ENCODE data around the gene SP9. TPM values are rescaled to one million over a fixed set of nuclear protein-coding genes. Genes with fewer than 3 reads are reported as not detected.

The SP9 gene
- total and polyA plus RNA-seq, 5 donors from 2014 or later, result not detected

DNA sequence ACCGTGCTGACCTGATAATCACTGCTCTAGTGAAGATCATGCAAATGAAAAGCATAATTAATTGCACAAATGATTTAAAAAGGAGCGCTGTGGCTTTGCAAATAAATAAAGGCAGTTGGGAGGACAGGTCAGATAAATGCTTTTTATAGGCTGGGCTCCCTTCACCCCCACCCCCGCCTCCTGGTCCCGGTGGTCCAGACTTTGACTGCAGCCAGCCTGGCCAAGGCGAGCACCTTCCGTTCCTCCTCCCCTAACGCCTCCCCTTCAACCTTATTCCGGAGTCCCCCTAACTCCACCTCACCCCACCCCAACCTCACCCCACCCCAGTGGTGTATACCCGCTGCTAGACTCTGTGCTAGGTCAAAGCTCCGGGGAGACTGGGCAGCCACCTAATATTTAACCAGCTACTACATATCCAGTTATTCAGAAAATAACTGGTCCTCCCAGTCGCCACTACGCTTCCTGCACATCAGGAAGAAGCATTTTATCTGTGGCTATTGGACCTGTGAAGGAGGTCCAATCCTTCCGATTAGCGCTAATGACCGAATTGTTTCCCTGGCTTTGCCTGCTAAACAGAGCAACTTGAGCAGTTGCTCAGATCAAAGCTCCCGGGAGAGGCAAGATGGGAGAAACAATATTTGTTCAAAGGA is 3.7 kb upstream of the SP9 start:
- H3K27me3 ChIP-seq (ENCODE audit: control insufficient read depth, insufficient read depth, low read length), result peaks cover 55% of the 10 kb centered on the region
- Mint-ChIP-seq H3K27ac (no peak overlapping the region), H3K4me1 (peaks cover 19 to 63% (median 48%) of the 10 kb centered on the region in 4 donors), H3K9me3 (peaks cover 0 to 6% (median 0%) of the 10 kb centered on the region in 7 donors), H3K36me3 (no peaks in the 10 kb centered on the region), H3K27me3 (peaks cover 95% of the 10 kb centered on the region), H3K4me3 (peak overlapping the region in 1 of 4 donors; percentile 81)
- H3K4me3 ChIP-seq (ENCODE audit: low read depth, low read length), result no peak overlapping the region
- no peak overlapping the region for H3K27ac ChIP-seq (ENCODE audit: insufficient read depth, low read length, poor library complexity, severe bottlenecking)
- ATAC-seq (ENCODE audit: low read depth in 2 of 2), result no peak
- H3K4me1 ChIP-seq (ENCODE audit: control insufficient read depth, insufficient read depth, low read length, poor library complexity, severe bottlenecking), result peaks cover 65% of the 10 kb centered on the region
- no peak for DNase-seq
- H3K9me3 ChIP-seq (ENCODE audit: control insufficient read depth in 2 of 2, low read length in 2 of 2), result peaks cover 0 to 4% of the 10 kb centered on the region in 2 experiments
- no peaks in the 10 kb centered on the region for H3K36me3 ChIP-seq (ENCODE audit: control insufficient read depth, insufficient read depth, low read length)

- no peak overlapping the region for H3K4me3 ChIP-seq (ENCODE audit: low read depth, low read length)
- H3K4me1 Mint-ChIP-seq, result peaks cover 17 to 59% (median 46%) of the 10 kb centered on the region in 4 donors
These were observed 3.0 kb upstream of the SP9 start for GRCh38 chr2:174331595-174332216.

DNA sequence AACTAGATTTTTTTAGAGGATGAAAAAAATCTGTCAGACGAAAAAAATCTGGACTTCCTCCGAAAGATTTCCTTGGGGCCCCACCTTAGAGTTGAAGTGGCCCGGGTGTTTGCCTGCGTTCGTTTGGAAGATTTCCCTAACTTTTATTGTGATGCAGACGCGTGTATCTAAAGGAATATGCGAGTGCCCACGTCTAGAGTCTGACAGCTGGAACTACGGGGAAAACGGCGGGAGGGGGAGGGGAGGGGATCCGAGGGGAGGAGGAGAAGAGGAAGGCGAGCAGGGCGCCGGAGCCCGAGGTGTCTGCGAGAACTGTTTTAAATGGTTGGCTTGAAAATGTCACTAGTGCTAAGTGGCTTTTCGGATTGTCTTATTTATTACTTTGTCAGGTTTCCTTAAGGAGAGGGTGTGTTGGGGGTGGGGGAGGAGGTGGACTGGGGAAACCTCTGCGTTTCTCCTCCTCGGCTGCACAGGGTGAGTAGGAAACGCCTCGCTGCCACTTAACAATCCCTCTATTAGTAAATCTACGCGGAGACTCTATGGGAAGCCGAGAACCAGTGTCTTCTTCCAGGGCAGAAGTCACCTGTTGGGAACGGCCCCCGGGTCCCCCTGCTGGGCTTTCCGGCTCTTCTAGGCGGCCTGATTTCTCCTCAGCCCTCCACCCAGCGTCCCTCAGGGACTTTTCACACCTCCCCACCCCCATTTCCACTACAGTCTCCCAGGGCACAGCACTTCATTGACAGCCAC is 2.4 kb upstream of the SP9 start:
- Histone ChIP-seq H3K27me3 (ENCODE audit: control insufficient read depth, insufficient read depth, low read length) (peaks cover 52% of the 10 kb centered on the region), H3K4me1 (ENCODE audit: control insufficient read depth, insufficient read depth, low read length, poor library complexity, severe bottlenecking) (peaks cover 64% of the 10 kb centered on the region), H3K9me3 (ENCODE audit: control insufficient read depth in 2 of 2, low read length in 2 of 2) (peaks cover 0 to 4% of the 10 kb centered on the region in 2 experiments), H3K27ac (ENCODE audit: insufficient read depth, low read length, poor library complexity, severe bottlenecking) (no peak overlapping the region), H3K36me3 (ENCODE audit: control insufficient read depth, insufficient read depth, low read length) (no peaks in the 10 kb centered on the region), H3K4me3 (ENCODE audit: low read depth, low read length) (no peak overlapping the region)
- Mint-ChIP-seq H3K36me3 (no peaks in the 10 kb centered on the region), H3K27me3 (peaks cover 82% of the 10 kb centered on the region), H3K27ac (peak overlapping the region in 1 of 3 donors; percentile 20), H3K4me3 (peak overlapping the region in 3 of 4 donors; percentile 62 to 81 (median 80)), H3K4me1 (peaks cover 14 to 52% (median 40%) of the 10 kb centered on the region in 4 donors), H3K9me3 (peaks cover 0 to 6% (median 0%) of the 10 kb centered on the region in 7 donors)
- peak in 1 of 3 donors; percentile 6 for DNase-seq
- no peak for ATAC-seq (ENCODE audit: low read depth in 2 of 2)

More at GRCh38 chr2:174331595-174332216, 3.0 kb upstream of the SP9 start:
- Mint-ChIP-seq H3K27me3 (peaks cover 89% of the 10 kb centered on the region), H3K36me3 (no peaks in the 10 kb centered on the region), H3K4me3 (peak overlapping the region in 1 of 4 donors; percentile 81), H3K27ac (peak overlapping the region in 1 of 3 donors; percentile 20), H3K9me3 (peaks cover 0 to 6% (median 0%) of the 10 kb centered on the region in 7 donors)
- Histone ChIP-seq H3K36me3 (ENCODE audit: control insufficient read depth, insufficient read depth, low read length) (no peaks in the 10 kb centered on the region), H3K4me1 (ENCODE audit: control insufficient read depth, insufficient read depth, low read length, poor library complexity, severe bottlenecking) (peaks cover 65% of the 10 kb centered on the region), H3K27ac (ENCODE audit: insufficient read depth, low read length, poor library complexity, severe bottlenecking) (no peak overlapping the region), H3K27me3 (ENCODE audit: control insufficient read depth, insufficient read depth, low read length) (peaks cover 55% of the 10 kb centered on the region), H3K9me3 (ENCODE audit: control insufficient read depth in 2 of 2, low read length in 2 of 2) (peaks cover 0 to 4% of the 10 kb centered on the region in 2 experiments)
- DNase-seq, result peak in 1 of 3 donors; percentile 2
- no peak for ATAC-seq (ENCODE audit: low read depth in 2 of 2)

DNA sequence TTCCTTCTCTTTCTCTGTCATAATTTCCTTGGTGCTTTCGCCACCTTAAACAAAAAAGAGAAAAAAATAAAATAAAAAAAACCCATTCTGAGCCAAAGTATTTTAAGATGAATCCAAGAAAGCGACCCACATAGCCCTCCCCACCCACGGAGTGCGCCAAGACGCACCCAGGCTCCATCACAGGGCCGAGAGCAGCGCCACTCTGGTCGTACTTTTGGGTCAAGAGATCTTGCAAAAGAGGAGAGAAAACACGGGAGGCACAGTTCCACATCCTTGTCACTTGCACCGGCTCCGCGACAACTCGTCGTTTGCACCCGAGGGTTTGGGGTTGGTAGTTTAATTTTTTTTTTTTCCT is 1.8 kb upstream of the SP9 start:
- Histone ChIP-seq H3K4me3 (ENCODE audit: low read depth, low read length) (peak overlapping the region; percentile 44), H3K4me1 (ENCODE audit: control insufficient read depth, insufficient read depth, low read length, poor library complexity, severe bottlenecking) (peaks cover 65% of the 10 kb centered on the region), H3K36me3 (ENCODE audit: control insufficient read depth, insufficient read depth, low read length) (no peaks in the 10 kb centered on the region), H3K27ac (ENCODE audit: insufficient read depth, low read length, poor library complexity, severe bottlenecking) (no peak overlapping the region), H3K27me3 (ENCODE audit: control insufficient read depth, insufficient read depth, low read length) (peaks cover 50% of the 10 kb centered on the region), H3K9me3 (ENCODE audit: control insufficient read depth in 2 of 2, low read length in 2 of 2) (peaks cover 0 to 4% of the 10 kb centered on the region in 2 experiments)
- peak overlapping the region in 1 of 3 donors; percentile 86 for H3K27ac Mint-ChIP-seq
- H3K4me3 Mint-ChIP-seq, result peak overlapping the region in 3 of 4 donors; percentile 62 to 81 (median 80)
- H3K4me1 Mint-ChIP-seq, result peaks cover 20 to 48% (median 37%) of the 10 kb centered on the region in 4 donors
- peak in 1 of 3 donors; percentile 17 for DNase-seq
- peaks cover 82% of the 10 kb centered on the region for H3K27me3 Mint-ChIP-seq
- H3K36me3 Mint-ChIP-seq, result no peaks in the 10 kb centered on the region
- ATAC-seq (ENCODE audit: low read depth in 2 of 2), result no peak
- H3K9me3 Mint-ChIP-seq, result peaks cover 0 to 9% (median 0%) of the 10 kb centered on the region in 7 donors

- Histone ChIP-seq H3K36me3 (ENCODE audit: control insufficient read depth, insufficient read depth, low read length) (no peaks in the 10 kb centered on the region), H3K4me3 (ENCODE audit: low read depth, low read length) (peak overlapping the region; percentile 44), H3K27ac (ENCODE audit: insufficient read depth, low read length, poor library complexity, severe bottlenecking) (no peak overlapping the region), H3K27me3 (ENCODE audit: control insufficient read depth, insufficient read depth, low read length) (peaks cover 55% of the 10 kb centered on the region), H3K4me1 (ENCODE audit: control insufficient read depth, insufficient read depth, low read length, poor library complexity, severe bottlenecking) (peaks cover 62% of the 10 kb centered on the region), H3K9me3 (ENCODE audit: control insufficient read depth in 2 of 2, low read length in 2 of 2) (peaks cover 1 to 4% of the 10 kb centered on the region in 2 experiments)
- DNase-seq, result peak in 1 of 3 donors; percentile 44
- H3K4me3 Mint-ChIP-seq, result peak overlapping the region; percentile 62 to 89 (median 80)
- peaks cover 24 to 43% (median 35%) of the 10 kb centered on the region in 4 donors for H3K4me1 Mint-ChIP-seq
- no peaks in the 10 kb centered on the region for H3K36me3 Mint-ChIP-seq
- peaks cover 82% of the 10 kb centered on the region for H3K27me3 Mint-ChIP-seq
- peak overlapping the region; percentile 25 to 86 (median 47) for H3K27ac Mint-ChIP-seq
- ATAC-seq (ENCODE audit: low read depth in 2 of 2), result no peak
- peaks cover 0 to 10% (median 0%) of the 10 kb centered on the region in 7 donors for H3K9me3 Mint-ChIP-seq
These were observed 1.1 kb upstream of the SP9 start for GRCh38 chr2:174333372-174334277.

GRCh38 chr2:174334278-174334715 is 457 bp upstream of the SP9 start:
- DNase-seq (peak in 1 of 3 donors; percentile 23), ATAC-seq (ENCODE audit: low read depth in 2 of 2) (no peak)
- Mint-ChIP-seq H3K27ac (peak overlapping the region; percentile 25 to 47 (median 32)), H3K27me3 (peaks cover 82% of the 10 kb centered on the region), H3K36me3 (no peaks in the 10 kb centered on the region), H3K4me3 (peak overlapping the region; percentile 62 to 89 (median 80)), H3K4me1 (peaks cover 25 to 40% (median 32%) of the 10 kb centered on the region in 4 donors), H3K9me3 (peaks cover 0 to 14% (median 0%) of the 10 kb centered on the region in 7 donors)
- no peak overlapping the region for H3K27ac ChIP-seq (ENCODE audit: insufficient read depth, low read length, poor library complexity, severe bottlenecking)
- H3K4me1 ChIP-seq (ENCODE audit: control insufficient read depth, insufficient read depth, low read length, poor library complexity, severe bottlenecking), result peaks cover 59% of the 10 kb centered on the region
- H3K4me3 ChIP-seq (ENCODE audit: low read depth, low read length), result peak overlapping the region; percentile 44
- H3K36me3 ChIP-seq (ENCODE audit: control insufficient read depth, insufficient read depth, low read length), result no peaks in the 10 kb centered on the region
- H3K9me3 ChIP-seq (ENCODE audit: control insufficient read depth in 2 of 2, low read length in 2 of 2), result peaks cover 1 to 4% of the 10 kb centered on the region in 2 experiments
- peaks cover 58% of the 10 kb centered on the region for H3K27me3 ChIP-seq (ENCODE audit: control insufficient read depth, insufficient read depth, low read length)
